Subcutaneous adipose tissue (tissue), 4 donors: Measurements from ENCODE around the gene PNMA3. TPM values are rescaled to one million over a fixed set of nuclear protein-coding genes. Genes with fewer than 3 reads are reported as not detected.
"Not testable (repeated sequence)": the region's sequence is repeated elsewhere in the genome, so short reads cannot be mapped to it uniquely, and the experiment has no call there.

Experiments used
- CTCF ChIP-seq: fragments of 450-650 bp; IDR thresholded peaks from one replicate; pipeline ENCODE4 v1.5.1; 2016; ENCODE audit warnings: low read depth, mild to moderate bottlenecking, control low read depth, antibody characterized with exemption, moderate library complexity
- small RNA-seq: library from RNA; depleted of rRNA; stranded (forward); fragments of <200 nt; gene quantifications from one replicate; pipeline ENCODE3, GENCODE V24; 2016
- total RNA-seq, 4 donors: library from RNA; depleted of rRNA; stranded (reverse); fragments of >200 nt; gene quantifications; one replicate each; pipeline ENCODE4 v1.1.0, GENCODE V29; 2016

Gene PNMA3
- total RNA-seq, 4 donors from 2014 or later, result 0.57 TPM; not detected in 3

DNA sequence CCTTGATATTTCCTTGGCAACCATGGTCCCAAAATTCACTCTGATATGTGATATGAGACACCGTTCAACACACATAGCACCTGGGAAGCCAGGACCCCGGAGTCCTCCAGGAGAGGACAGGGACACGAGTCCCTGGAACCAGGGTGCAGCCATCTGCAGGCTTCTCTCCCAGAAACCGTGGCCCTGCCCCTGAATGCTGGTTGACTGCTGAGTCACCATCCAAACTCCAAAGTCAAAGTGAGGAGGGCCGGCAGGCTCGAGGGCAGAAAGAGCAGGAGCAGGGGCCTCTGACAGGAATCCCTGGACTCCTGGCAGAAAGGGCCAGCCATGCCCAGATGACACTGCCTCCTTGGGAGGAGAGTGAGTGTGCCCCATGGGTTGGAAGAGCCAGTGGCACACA lies 9.1 kb downstream of the PNMA3 start:
- no peak for TF ChIP-seq CTCF

- not testable (repeated sequence) for TF ChIP-seq CTCF
These were observed 15.8 kb downstream of the PNMA3 start, which contains the start of gene PNMA6A for GRCh38 chrX:153071909-153072583. Gene PNMA6A (plus strand): TSS chrX:153072454. CDS start chrX:153073063, 609 bp downstream.

- no peak for TF ChIP-seq CTCF
These were observed 18.1 kb downstream of the PNMA3 start for GRCh38 chrX:153074262-153074899.

- TF ChIP-seq CTCF, result no peak
These were observed 18.7 kb downstream of the PNMA3 start for GRCh38 chrX:153074935-153075334.

GRCh38 chrX:153075366-153075765 lies 19.1 kb downstream of the PNMA3 start:
- no peak for TF ChIP-seq CTCF

DNA sequence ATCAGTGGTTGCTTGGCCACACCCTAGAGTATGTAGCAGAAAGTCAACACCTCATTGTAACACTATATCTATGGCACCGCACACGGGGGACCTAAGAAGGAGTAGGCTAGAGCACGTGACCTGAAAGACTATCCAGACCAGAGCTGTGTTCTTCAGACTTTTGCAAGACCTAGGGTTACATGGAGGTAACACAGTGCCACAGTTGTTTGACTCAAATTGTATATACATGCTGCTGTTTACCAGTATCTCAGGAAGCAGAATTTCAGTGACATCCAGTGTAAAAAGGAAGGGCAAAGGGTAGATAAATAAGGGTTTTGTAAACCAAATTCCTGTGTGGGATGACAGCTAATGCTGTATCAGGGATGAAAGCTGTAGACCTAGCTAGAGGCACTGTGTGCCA lies 46.1 kb downstream of the PNMA3 start:
- no peak for TF ChIP-seq CTCF

Small RNA genes lying within 50 kb of the gene (small RNA-seq; reads per million reads assigned to genes)
- not detected for gene AC243428.1

Other genes starting within 250 kb of the PNMA3 start
- gene CETN2, start 225.7 kb upstream of the PNMA3 start, total RNA-seq, result 10 to 100 TPM; 11.5 to 23.2 (median 20.7) TPM
- 10 to 100 TPM; 17.8 to 38.8 (median 26.9) TPM for gene NSDHL, start 225.4 kb upstream of the PNMA3 start, total RNA-seq
- gene ZNF185, start 158.4 kb upstream of the PNMA3 start, total RNA-seq, result 1 to 10 TPM; 3.6 to 7.0 (median 5.8) TPM
- gene PNMA5, start 62.4 kb upstream of the PNMA3 start, total RNA-seq, result not detected
- 1 to 10 TPM in 2 of 4 donors, under 1 TPM in 2; 0.33 to 1.9 (median 0.83) TPM for gene PNMA6A, start 16.0 kb downstream of the PNMA3 start, total RNA-seq
- gene MAGEA1, start 122.8 kb downstream of the PNMA3 start, total RNA-seq, result not detected